ENCODE results near the gene NFIB. TPM values are rescaled to one million over a fixed set of nuclear protein-coding genes. Genes with fewer than 3 reads are reported as not detected.

NFIB gene
- total RNA-seq, 1 donor: 12.1 TPM

- no peak for TF ChIP-seq CTCF (IDR thresholded peaks at IDR 0.05; ENCODE audit: insufficient read depth, low read depth, low read length)
- no peak for DNase-seq (ENCODE audit: low read depth)
- H3K4me3 ChIP-seq (ENCODE audit: low read depth, low read length): no peak overlapping the region
Measured at GRCh38 chr9:14340994-14341393, 27.1 kb upstream of the NFIB start.

- DNase-seq (ENCODE audit: low read depth): no peak
- no peak for TF ChIP-seq CTCF (IDR thresholded peaks at IDR 0.05; ENCODE audit: insufficient read depth, low read depth, low read length)
- no peak overlapping the region for H3K4me3 ChIP-seq (ENCODE audit: low read depth, low read length)
Measured at GRCh38 chr9:14340219-14340873, 26.4 kb upstream of the NFIB start.

- DNase-seq (ENCODE audit: low read depth): no peak
- TF ChIP-seq CTCF (IDR thresholded peaks at IDR 0.05; ENCODE audit: insufficient read depth, low read depth, low read length): no peak
- no peak overlapping the region for H3K4me3 ChIP-seq (ENCODE audit: low read depth, low read length)
Measured at GRCh38 chr9:14339746-14340145, 25.8 kb upstream of the NFIB start.

GRCh38 chr9:14337615-14338014 is 23.7 kb upstream of the NFIB start:
- TF ChIP-seq CTCF (IDR thresholded peaks at IDR 0.05; ENCODE audit: insufficient read depth, low read depth, low read length): no peak
- DNase-seq (ENCODE audit: low read depth): no peak
- no peak overlapping the region for H3K4me3 ChIP-seq (ENCODE audit: low read depth, low read length)

- no peak overlapping the region for H3K4me3 ChIP-seq (ENCODE audit: low read depth, low read length)
- no peak for DNase-seq (ENCODE audit: low read depth)
- TF ChIP-seq CTCF (IDR thresholded peaks at IDR 0.05; ENCODE audit: insufficient read depth, low read depth, low read length): no peak
Measured at GRCh38 chr9:14336244-14336643, 22.3 kb upstream of the NFIB start.

- no peak overlapping the region for H3K4me3 ChIP-seq (ENCODE audit: low read depth, low read length)
- no peak for DNase-seq (ENCODE audit: low read depth)
- no peak for TF ChIP-seq CTCF (IDR thresholded peaks at IDR 0.05; ENCODE audit: insufficient read depth, low read depth, low read length)
Measured at GRCh38 chr9:14331120-14331519, 17.2 kb upstream of the NFIB start.

GRCh38 chr9:14327036-14327435 is 13.1 kb upstream of the NFIB start:
- TF ChIP-seq CTCF (IDR thresholded peaks at IDR 0.05; ENCODE audit: insufficient read depth, low read depth, low read length): no peak
- no peak for DNase-seq (ENCODE audit: low read depth)
- no peak overlapping the region for H3K4me3 ChIP-seq (ENCODE audit: low read depth, low read length)
